GM15510 (cell line): ENCODE measurements around the gene AOPEP.

ENCODE experiments used
- POLR2A ChIP-seq: IDR thresholded peaks from 3 replicates; pipeline ENCODE4 v1.6.1; 2011; ENCODE audit warnings: borderline replicate concordance; ENCODE audit not compliant: insufficient read length; ENCODE audit errors: extremely low read depth

Gene AOPEP

DNA sequence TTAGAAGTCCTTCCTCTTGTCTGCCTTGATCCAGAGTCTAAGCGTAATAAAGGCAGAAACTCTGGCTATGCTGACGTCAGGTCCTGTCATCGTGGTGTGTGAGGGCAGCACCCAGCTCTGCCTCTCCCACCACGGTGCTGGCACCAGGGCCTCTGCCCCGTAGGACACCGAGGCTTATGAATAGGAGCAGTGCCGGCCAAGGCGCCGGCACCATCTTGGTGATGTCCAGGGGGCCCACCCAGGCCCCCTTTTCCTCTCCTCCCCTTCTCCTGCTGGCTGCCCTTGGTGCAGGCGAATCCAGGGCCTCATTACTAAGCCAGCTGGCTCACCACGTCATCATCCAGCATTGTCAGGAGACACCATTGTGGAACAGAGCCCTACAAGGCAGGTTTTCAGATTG lies 338.7 kb downstream of the AOPEP start:
- TF ChIP-seq POLR2A, result no peak

DNA sequence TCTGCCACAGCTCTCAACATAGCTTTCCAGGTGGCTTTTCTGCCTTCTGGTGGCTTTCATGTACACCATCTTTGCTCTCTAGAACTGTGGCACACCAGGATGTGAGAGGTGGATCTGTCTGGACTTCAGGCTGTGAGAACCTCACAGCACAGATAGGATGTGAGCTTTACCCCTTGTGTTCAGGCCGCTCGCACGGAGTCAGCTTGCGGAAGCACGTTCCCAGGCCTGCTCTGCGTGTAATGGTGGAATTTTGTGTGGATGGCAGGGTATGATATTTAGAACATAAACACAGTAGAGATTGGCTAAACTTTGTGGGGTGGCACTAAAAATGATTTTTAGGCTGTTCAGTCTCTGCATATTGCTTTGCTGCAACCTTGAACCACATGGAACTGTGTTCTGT lies 340.6 kb downstream of the AOPEP start:
- TF ChIP-seq POLR2A, result no peak

DNA sequence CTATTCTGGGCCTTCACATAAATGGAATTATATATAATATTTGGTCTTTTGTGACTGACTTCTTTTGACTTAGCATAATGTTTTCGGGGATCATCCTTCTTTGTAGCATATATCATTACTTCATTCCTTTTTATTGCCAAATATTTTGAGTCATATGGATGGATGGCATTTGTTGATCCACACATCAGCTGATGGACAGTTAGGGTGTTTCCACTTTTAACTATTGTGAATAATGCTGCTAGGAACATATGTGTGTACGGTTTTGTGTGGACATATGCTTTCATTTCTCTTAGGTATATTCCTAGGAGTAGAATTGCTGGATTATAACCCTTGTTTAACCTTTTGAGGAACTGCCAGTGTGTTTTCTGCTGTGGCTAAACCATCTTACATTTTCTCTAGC lies 341.4 kb downstream of the AOPEP start:
- TF ChIP-seq POLR2A, result no peak

DNA sequence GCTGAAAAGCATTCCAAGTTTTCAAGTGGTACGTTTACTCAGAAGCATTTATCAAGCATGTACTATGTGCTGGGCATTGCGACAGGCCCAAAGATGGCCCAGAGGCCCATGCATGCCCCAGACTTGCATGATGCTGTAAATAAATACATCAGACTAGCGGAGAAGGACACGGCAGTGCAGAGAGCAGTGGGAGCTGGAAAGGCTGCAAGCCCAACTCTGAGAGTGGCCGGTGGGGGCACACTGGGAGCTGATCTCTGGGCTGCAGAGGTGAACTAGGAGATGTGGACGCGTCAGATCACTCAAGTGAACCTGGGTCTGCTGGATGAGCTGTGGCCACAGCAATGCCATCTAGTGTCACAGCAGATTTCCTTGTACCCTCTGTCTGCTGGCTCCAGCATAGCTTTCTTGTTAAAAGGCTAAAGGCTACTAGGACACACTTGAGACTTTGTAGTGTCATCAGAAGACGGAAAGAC lies 344.1 kb downstream of the AOPEP start:
- no peak for TF ChIP-seq POLR2A

DNA sequence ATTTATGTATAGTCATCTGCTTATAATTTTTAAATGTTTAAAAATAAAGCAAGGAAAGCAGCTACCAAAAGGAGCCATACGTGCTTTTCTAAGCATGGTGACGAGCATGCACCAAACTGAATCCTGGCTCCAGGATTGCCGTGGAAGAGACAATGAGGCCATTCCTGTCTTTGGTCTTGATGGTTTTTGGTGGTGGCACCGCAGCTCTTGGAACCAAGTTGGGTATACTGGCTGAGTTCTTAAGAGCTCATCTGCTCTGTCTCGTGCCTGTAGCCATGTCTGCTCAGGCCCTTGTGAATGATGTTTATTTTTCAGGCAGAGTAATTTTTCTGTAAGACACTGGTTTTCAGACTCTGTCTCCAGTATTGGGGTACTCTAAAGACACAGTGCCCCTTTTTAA lies 345.0 kb downstream of the AOPEP start:
- TF ChIP-seq POLR2A, result no peak

DNA sequence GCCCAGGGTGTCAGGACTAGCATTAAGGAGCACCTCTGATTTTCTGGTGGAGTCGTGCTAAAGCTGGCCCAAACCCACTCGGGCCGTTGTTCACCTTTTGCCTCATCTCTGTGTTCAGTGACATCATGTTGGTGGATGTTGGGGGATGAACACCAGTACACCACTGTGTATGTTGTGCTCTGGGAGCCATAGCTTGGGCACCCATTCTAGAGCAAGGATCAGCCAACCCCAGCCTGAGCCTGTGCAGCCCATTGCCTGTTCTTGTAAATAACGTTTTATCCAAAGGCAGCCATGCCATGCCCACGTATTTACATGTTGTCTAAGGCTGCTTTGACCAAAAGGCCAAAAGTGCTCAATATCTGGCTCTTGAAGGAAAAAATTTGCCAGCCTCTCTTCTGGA lies 345.4 kb downstream of the AOPEP start:
- no peak for TF ChIP-seq POLR2A

DNA sequence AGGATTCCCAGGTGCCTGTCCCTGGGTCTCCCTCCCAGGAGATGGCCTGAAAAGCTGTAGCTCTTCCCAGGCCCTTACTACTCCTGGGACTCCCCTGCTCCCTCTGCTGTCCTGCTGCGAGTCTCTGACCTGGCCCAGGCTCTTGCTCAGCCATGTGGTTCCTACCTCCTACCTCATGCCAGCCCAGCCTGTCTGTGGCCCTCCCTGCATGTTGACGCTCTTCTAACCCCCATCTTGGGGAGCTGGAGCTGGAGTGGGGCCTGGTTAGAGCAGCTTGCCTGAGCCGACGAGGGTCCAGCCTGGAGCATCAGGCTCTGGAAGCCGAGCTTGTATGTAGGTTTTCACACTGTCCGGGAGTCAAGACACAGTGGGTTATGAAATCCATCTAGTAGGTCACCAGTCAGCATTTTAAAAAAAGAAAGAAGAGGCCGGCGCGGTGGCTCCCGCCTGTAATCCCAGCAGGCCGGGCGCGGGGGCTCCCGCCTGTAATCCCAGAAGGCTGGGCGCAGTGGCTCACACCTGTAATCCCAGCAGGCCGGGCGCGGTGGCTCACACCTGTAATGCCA lies 346.6 kb downstream of the AOPEP start:
- no peak for TF ChIP-seq POLR2A

DNA sequence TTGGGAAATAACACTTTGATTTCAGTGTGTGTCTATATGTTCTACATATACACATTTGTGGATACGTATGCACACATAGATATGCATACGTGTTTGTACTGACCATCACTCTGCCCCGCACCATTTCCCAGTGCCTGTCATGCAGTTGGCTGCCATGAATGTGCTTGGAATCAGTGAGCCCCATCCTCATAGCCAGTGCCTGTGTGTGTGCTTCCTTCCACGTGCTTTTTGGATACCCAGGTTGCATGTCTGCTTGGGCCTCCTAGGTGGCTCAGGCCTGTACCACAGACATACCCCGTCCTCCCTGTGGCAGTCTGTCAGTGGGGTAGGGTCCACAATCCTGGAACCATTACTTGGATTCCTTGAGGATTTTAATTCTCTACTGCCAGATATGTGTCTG lies 347.4 kb downstream of the AOPEP start:
- TF ChIP-seq POLR2A, result no peak

DNA sequence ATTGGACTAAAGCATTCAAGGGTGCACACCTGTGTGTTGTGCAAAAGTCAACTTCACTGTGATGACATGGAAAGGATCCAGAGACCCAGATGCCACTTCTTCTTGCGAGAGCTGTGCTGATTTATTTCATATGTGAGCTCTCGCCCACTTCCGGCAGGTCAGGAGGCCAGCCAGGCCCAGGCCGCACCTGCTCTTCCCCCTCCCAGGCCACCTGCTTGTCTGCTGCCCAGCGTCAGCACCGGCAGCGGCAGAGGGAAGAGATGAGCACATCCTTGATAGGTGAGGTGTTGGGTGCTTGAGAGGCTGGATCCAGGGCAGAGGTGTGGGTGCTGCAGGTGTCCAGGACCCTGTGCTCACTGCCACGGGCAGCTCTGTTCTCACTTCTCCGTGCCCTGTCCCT lies 348.1 kb downstream of the AOPEP start:
- no peak for TF ChIP-seq POLR2A

DNA sequence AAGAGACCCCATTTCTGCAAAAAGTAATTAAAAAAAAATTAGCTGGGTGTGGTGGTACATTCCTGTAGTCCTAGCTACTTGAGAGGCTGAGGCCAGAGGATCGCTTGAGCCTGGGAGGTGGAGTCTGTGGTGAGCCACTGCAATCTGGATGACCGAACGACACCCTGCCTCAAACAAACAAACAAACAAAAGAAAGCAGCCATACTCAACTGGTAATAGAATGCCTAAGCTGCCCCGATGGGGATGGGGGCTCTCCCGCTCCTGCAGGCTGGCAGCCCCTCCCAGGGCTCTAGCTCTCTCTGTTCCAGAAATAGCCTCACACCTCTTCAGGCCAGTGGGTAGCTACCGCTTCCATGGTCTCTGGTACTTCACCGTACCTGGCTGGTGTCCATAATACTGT lies 349.2 kb downstream of the AOPEP start:
- no peak for TF ChIP-seq POLR2A

DNA sequence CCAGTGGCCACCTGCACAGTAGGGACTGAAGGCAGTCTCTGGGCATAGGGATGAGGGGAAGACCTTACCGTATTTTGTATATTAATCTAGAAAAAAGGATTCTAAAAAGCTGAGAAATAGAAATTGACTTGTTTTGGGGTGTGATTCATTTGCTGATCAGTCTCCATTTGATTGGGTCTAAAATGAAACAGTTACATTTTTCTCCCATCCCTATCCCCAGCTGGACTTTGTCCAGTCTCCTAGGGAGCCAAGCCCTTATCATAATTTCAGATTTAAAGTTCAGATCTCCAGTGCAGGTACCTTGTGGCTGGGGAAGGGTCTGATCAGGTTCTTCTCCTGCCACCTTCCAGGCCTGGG lies 350.2 kb downstream of the AOPEP start:
- TF ChIP-seq POLR2A, result no peak

DNA sequence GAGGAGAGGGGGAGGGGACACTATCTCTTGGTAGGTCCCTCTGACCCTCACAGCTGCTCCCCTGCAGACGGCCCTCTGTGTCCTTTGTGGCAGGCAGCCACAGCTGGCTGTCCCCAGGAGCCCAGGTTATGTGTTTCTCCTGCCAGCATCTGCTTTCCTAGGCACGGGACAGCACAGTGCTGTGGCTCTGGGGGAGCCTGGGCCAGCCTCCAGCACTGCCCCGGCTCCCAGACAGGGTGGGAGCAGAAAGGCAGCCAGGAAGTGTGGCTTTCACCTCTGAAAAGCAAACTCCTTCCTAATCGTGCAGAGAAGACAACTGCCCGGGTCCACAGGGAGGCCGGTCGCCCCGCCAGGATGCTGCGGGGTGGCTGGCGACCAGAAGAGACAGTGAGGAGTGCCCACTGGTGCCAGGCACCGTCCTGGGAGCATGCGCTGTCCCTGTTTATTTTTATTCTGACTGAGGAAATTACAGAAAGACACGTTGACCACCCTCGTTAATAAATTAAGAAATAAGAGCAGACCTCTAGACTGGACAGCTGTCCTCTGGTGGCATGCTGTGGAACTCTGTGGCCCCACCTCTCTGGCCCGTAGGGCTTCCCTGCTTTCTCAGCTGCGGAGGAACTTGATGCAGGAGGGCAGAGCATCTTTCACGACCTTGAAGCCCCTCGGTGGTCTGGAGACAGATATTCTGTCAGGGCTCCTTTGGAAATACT lies 350.7 kb downstream of the AOPEP start:
- no peak for TF ChIP-seq POLR2A

DNA sequence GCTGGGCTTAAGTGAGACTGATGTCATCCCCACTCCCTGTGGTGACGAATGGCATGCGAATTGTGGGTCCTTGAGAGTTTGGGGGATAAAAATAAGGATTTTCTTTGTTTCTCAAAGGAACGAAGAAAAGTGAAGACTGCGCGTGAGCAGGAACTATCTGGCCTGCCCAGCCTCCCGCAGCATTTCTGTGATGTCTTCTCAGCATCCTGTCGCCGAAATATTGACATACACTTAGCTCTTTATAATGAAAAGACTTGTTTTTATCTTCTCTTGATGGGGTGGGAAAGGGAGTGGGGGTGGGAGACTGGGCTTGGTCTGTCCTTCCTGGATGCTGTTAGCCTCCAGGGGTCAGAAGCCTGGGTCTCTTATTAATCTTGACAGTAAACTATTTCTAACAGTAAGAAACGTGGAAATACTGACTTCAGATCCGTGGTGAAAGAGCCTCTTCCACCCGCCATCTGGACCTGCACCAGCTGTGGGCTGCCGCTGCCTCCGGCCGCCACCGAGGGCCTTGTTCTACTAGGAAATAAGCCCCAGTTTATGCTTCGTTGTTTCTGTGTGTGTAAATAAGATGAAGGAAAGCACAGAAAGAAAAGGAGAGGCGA lies 351.4 kb downstream of the AOPEP start:
- no peak for TF ChIP-seq POLR2A

DNA sequence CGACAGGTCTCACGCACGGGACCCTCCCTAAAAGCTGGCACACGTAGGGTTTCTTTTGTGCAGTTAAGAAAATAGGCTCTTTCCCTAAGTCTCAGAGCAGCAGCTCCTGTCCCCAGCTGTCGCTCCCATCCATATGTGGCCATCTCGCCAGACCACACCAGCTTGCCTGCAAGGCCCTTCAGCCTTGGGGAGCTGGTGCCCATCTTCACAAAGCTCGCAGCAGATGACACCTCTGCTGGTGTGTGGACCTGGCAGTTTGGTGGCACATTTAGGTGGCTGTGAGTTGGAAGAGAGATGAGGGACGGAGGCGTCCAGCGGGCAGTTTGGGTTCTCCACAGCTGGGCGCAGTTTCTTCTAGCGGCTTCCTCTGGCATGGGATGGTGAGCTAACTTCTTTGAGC lies 352.0 kb downstream of the AOPEP start:
- TF ChIP-seq POLR2A, result no peak

DNA sequence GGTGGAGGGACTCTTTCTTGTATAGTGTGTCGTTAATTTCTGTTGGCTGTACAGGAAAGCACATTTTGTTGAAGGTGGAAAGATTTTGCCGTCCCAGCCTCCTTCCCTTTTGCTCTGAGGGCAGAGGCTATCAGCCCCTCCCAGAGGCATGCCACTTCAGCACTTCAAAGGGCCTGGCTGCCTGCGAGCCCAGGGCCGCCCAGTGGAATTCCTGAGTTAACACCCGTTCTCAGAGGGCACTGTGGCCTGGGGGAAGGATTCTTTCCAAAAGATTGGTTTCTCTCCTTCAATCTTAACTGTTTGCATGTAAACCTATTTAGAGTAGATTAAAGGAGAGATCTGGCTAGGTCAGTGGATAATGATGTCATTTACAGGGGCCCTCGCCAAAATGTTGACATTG lies 352.4 kb downstream of the AOPEP start:
- no peak for TF ChIP-seq POLR2A

DNA sequence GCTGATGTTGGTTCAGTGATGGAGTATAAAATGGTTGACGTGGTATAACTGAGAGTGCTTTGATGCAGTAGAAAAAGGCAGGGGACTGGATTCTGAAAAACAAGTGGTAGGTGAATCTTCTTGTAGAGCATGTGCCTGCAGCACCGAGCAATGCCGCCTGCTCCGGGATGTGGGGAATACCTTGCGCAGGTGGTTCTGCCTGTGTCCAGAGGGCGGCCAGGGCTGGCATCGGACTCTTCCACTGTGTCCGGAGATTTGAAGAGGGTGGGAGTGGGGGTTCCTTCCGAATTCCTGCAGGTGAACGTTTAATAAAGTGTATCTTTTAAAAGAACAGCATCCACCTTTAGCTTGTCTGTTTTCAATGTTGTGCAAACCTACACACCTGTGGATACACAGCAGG lies 353.0 kb downstream of the AOPEP start:
- no peak for TF ChIP-seq POLR2A

DNA sequence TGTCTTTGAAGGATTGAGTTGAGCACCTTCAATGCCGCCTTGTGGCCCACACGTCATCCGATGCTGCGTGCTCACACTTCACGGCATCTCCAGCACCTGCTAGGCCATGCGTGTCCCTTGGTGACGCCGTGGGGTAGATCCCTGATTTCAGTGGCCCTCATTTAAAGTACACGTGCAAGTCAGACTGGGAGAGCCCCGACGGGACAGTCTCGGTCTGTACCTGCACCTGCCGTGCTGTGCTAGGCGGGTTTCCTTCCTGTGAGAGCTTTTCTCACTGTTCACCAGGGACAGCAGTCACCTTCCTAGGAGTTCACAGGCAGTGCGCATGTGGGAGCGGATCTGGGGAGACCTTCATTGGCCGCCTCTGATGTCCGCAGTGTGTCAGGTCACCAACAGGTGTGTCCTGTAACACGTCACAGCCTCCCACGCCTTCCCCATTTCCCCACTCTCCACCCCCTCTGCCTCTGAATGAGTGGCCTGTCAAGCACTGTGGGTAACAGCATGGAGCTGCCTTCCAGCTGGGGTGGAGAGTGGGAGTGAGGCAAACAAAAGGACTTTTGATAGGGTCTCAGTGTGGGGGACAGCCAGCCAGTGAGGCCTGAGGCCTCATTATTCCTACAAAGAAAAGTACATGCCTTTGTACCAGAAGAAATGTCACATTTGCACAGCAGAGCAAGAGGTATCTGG lies 354.6 kb downstream of the AOPEP start:
- no peak for TF ChIP-seq POLR2A

DNA sequence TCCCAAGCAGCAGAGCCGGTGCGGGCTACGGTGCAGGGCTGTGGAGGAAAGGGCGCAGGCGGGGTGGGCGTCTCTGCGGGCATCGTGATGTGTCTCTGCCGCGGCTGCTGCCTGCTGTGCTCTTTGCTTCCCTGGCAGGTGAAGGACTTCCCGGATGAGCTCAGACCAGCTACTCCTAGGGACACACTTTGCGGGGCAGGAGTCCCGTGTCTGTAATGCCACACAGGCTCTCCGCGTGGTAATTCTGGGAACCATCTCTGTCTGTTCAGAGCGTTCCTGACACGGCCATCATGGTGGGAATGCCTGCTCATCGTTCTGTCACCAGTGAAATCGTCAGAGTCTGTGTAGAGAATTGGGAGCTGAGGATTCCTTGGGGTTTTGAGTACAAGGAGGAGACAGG lies 355.5 kb downstream of the AOPEP start:
- no peak for TF ChIP-seq POLR2A
